Brain microvascular endothelial cell (primary cell): ENCODE measurements around the gene GTPBP2.

ENCODE experiments used
- DNase-seq: peaks from one replicate; pipeline ENCODE4 v3.0.0-alpha.2; 2020
- H3K27ac ChIP-seq: fragments of 250-450 bp; sonication (Bioruptor Pico); 2 replicates; pipeline ENCODE4 v1.5.1; 2020; ENCODE audit warnings: mild to moderate bottlenecking, moderate library complexity
- H3K27me3 ChIP-seq: fragments of 250-450 bp; sonication (Bioruptor Pico); replicated peaks from 2 replicates; pipeline ENCODE4 v1.5.1; 2020; ENCODE audit warnings: mild to moderate bottlenecking
- H3K36me3 ChIP-seq: fragments of 250-450 bp; sonication (Bioruptor Pico); replicated peaks from 2 replicates; pipeline ENCODE4 v1.5.1; 2020; ENCODE audit warnings: mild to moderate bottlenecking
- H3K4me3 ChIP-seq: 2 replicates; pipeline ENCODE4 v1.5.1; 2011; ENCODE audit warnings: low read depth, mild to moderate bottlenecking, control low read depth, low read length, moderate library complexity
- in situ Hi-C: cut with HindIII; loops from 2 replicates; pipeline ENCODE4 v1.10.0; 2017; ENCODE audit warnings: low sequenced_read_pairs, low pct_ligation_motif_present
- TF ChIP-seq, protein P1 (sequence below): IDR thresholded peaks from 2 replicates; pipeline ENCODE4 v1.5.1; 2011; ENCODE audit warnings: low read depth, mild to moderate bottlenecking, moderate library complexity, low read length, control low read depth, inconsistent platforms; ENCODE audit errors: missing control alignments

Gene GTPBP2

DNA sequence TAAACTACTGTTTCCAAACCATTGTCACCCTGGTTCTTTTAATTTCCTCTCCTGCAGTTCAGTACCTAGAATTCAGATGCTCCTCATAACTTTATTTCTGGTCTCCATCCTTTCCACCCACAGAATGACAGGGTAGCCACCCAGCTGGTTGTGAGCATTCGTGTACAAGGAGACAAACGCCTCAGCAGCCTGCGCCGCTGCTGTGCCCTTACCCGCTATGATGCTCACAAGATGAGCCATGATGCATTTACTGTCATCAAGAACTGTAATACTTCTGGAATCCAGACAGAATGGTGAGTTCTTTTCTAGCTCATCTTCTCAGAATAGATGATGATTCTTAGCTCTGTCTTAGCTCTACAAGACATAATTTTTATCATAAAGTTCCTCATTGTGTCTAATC lies 18.6 kb downstream of the GTPBP2 start:
- no peaks in the 10 kb centered on the region for H3K27me3 ChIP-seq
- DNase-seq: no peak
- H3K4me3 ChIP-seq: no peak overlapping the region
- TF ChIP-seq, protein P1, sequence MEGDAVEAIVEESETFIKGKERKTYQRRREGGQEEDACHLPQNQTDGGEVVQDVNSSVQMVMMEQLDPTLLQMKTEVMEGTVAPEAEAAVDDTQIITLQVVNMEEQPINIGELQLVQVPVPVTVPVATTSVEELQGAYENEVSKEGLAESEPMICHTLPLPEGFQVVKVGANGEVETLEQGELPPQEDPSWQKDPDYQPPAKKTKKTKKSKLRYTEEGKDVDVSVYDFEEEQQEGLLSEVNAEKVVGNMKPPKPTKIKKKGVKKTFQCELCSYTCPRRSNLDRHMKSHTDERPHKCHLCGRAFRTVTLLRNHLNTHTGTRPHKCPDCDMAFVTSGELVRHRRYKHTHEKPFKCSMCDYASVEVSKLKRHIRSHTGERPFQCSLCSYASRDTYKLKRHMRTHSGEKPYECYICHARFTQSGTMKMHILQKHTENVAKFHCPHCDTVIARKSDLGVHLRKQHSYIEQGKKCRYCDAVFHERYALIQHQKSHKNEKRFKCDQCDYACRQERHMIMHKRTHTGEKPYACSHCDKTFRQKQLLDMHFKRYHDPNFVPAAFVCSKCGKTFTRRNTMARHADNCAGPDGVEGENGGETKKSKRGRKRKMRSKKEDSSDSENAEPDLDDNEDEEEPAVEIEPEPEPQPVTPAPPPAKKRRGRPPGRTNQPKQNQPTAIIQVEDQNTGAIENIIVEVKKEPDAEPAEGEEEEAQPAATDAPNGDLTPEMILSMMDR: no peak
- H3K36me3 ChIP-seq: peaks cover 62% of the 10 kb centered on the region
- no peak overlapping the region for H3K27ac ChIP-seq
- in situ Hi-C loops: no loop called here

DNA sequence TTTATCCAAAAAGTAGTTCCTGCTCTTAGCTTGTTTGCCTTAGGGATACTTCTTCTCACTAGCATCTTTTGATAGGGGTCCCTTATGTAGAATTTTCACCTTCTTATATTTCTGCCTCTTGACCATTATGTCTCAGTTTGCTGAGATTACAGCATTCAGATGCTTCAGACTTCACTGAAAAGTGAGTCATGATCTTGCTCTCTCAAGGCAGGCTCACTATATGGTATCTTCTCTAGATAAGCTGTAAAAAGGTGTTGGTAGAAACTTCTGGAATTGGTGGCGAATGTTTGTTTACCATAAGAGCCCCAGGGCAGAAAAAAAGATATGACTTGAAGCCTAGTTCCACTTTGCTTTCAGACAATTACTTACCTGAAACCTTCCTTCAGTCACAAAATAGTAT lies 19.7 kb downstream of the GTPBP2 start:
- H3K27me3 ChIP-seq: no peaks in the 10 kb centered on the region
- no peak overlapping the region for H3K27ac ChIP-seq
- in situ Hi-C loops: no loop called here
- peaks cover 58% of the 10 kb centered on the region for H3K36me3 ChIP-seq
- peak; percentile 26 for DNase-seq
- TF ChIP-seq, protein P1: no peak
- no peak overlapping the region for H3K4me3 ChIP-seq

DNA sequence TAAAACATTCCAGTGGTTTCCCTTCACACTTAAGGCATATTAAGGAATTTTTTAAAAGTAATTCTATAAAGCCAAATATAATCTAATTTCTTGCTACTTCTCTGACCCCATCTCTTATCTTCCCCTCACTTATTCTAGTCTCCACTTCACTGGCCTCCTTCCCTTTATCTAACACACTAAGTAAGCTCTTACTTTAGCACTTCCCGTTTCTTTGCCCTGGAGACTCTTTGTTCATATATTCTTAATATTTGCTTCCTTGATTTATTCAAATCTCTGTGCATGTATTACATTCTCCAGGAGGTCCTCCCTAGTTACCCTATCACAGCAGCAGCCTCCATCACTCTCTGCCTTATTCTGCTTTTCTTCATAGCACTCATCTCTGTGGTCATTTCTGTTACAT lies 20.3 kb downstream of the GTPBP2 start:
- no peak for DNase-seq
- H3K27ac ChIP-seq: no peak overlapping the region
- no peaks in the 10 kb centered on the region for H3K27me3 ChIP-seq
- in situ Hi-C loops: no loop called here
- peaks cover 52% of the 10 kb centered on the region for H3K36me3 ChIP-seq
- no peak overlapping the region for H3K4me3 ChIP-seq
- TF ChIP-seq, protein P1: no peak

DNA sequence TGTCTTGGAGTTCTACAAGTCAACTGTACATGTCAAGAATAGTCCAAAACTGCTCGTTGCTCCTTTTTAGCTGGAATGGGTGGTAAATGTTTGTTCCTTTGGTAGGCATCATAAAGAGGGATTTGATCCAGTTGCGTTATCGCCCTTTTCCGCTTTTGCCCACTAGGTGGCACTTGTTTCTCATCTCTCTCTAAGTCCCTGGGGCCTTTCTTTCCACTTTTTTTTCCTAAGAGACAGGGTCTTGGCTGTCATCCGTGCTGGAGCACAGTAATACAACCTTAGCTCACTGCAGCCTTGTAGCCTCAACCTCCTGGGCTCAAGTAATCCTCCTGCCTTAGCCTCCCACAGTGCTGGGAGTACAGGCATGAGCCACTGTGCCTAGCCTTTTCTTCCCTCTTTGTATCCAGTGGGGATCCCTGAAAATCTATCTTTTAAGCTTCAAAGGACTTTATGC lies 20.7 kb downstream of the GTPBP2 start:
- DNase-seq: peak; percentile 77
- TF ChIP-seq, protein P1: peak; percentile 86
- in situ Hi-C loops: no loop called here
- Histone ChIP-seq H3K27me3 (no peaks in the 10 kb centered on the region), H3K27ac (no peak overlapping the region), H3K4me3 (no peak overlapping the region), H3K36me3 (peaks cover 52% of the 10 kb centered on the region)

DNA sequence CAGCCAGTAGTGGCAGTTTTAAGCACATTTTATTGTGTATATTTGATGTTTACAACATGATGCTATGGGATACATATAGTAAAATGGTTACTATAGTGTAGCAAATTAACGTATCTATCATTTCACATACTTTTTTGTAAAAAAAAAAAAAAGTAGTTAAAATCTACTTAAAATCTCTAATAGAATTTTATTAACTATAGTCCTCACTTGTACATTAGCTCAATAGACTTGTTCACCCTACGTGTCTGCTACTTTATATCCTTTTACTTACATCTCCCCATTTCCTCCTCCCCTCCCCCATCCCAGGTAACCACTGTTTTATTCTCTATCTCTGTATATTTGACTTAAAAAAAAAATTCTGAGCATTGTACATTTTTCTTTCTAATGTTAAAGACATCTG lies 23.0 kb downstream of the GTPBP2 start:
- in situ Hi-C loops: no loop called here
- H3K27me3 ChIP-seq: no peaks in the 10 kb centered on the region
- DNase-seq: no peak
- H3K4me3 ChIP-seq: no peak overlapping the region
- no peak overlapping the region for H3K27ac ChIP-seq
- peaks cover 48% of the 10 kb centered on the region for H3K36me3 ChIP-seq
- TF ChIP-seq, protein P1: no peak

DNA sequence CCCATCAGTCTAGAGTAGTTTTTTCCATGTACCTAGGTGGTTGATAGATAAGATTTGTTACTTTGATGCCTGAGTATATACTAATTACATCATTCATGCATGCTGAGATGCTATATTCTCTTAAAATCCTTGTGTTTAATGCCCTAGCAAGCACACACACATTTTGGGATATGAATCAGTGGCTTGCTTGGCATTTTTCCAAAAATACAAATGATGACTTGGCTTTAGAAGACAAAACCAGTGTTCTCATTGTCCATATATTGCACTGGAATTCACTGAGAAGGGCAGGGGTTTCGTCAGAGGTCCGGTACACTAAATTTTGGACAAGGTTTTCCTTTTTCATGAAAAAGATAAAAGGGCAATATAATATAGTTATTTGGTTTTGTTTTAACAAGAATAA lies 24.9 kb downstream of the GTPBP2 start:
- peaks cover 49% of the 10 kb centered on the region for H3K36me3 ChIP-seq
- DNase-seq: peak; percentile 80

More for the DNA sequence above, 24.9 kb downstream of the GTPBP2 start:
- Histone ChIP-seq H3K27ac (no peak overlapping the region), H3K4me3 (no peak overlapping the region), H3K27me3 (no peaks in the 10 kb centered on the region)
- TF ChIP-seq, protein P1: no peak
- in situ Hi-C loops: no loop called here
